ENCODE measurements around the gene ADCY9. TPM values are rescaled to one million over a fixed set of nuclear protein-coding genes. Genes with fewer than 3 reads are reported as not detected.

ADCY9 gene
- total RNA-seq, 1 experiment from 2014 or later = 7.0 TPM

- no peak for TF ChIP-seq EZH2 (IDR thresholded peaks at IDR 0.05; ENCODE audit: borderline replicate concordance, low read depth, low read length, poor library complexity, severe bottlenecking)
- no peak for TF ChIP-seq CTCF (conservative IDR thresholded peaks at IDR 0.05; ENCODE audit: low read depth, low read length)
- no peaks in the 10 kb centered on the region for H3K4me1 ChIP-seq (ENCODE audit: insufficient read depth, low read length, poor library complexity, severe bottlenecking)
- POLR2A ChIA-PET (ENCODE audit: low non-redundant PET) = no interaction called here
- H3K9me3 ChIP-seq (ENCODE audit: low read depth, low read length, poor library complexity, severe bottlenecking) = no peaks in the 10 kb centered on the region
- H3K4me3 ChIP-seq (ENCODE audit: low read depth, low read length, poor library complexity, severe bottlenecking) = peak overlapping the region; percentile 47
- no peaks in the 10 kb centered on the region for H3K36me3 ChIP-seq (ENCODE audit: insufficient read depth, low read length, poor library complexity, severe bottlenecking)
- CTCF ChIA-PET = interaction anchor here (0.5 to 1.3 kb wide), 4 partner anchors 25 to 344 kb away, joined by 4 to 15 read pairs (median 5); no protein-coding TSS in a partner anchor
- no peak for DNase-seq (ENCODE audit: low spot score)
- intact Hi-C loops (cut with micrococcal nuclease; ENCODE audit: unreplicated experiment) = loop anchor here (5.0 kb wide), 1 partner anchor 314 kb away; no protein-coding TSS in a partner anchor
- no peaks in the 10 kb centered on the region for H3K27me3 ChIP-seq (replicated peaks; ENCODE audit: insufficient read depth, low read depth, low read length, poor library complexity)
- H3K27ac ChIP-seq (ENCODE audit: low read depth, low read length, poor library complexity, severe bottlenecking) = no peak overlapping the region
- no TSS peak for BruUV-seq (replicated peaks)
Observed at GRCh38 chr16:3938471-3938842, 177.8 kb downstream of the ADCY9 start.

GRCh38 chr16:3937066-3937875 lies 179.0 kb downstream of the ADCY9 start:
- Histone ChIP-seq H3K4me3 (ENCODE audit: low read depth, low read length, poor library complexity, severe bottlenecking) (no peak overlapping the region), H3K36me3 (ENCODE audit: insufficient read depth, low read length, poor library complexity, severe bottlenecking) (no peaks in the 10 kb centered on the region), H3K27me3 (replicated peaks; ENCODE audit: insufficient read depth, low read depth, low read length, poor library complexity) (no peaks in the 10 kb centered on the region), H3K9me3 (ENCODE audit: low read depth, low read length, poor library complexity, severe bottlenecking) (no peaks in the 10 kb centered on the region), H3K27ac (ENCODE audit: low read depth, low read length, poor library complexity, severe bottlenecking) (no peak overlapping the region), H3K4me1 (ENCODE audit: insufficient read depth, low read length, poor library complexity, severe bottlenecking) (no peaks in the 10 kb centered on the region)
- no TSS peak for BruUV-seq (replicated peaks)
- TF ChIP-seq CTCF (conservative IDR thresholded peaks at IDR 0.05; ENCODE audit: low read depth, low read length) = no peak
- no peak for TF ChIP-seq EZH2 (IDR thresholded peaks at IDR 0.05; ENCODE audit: borderline replicate concordance, low read depth, low read length, poor library complexity, severe bottlenecking)
- intact Hi-C loops (cut with micrococcal nuclease; ENCODE audit: unreplicated experiment) = loop anchor here (5.0 kb wide), 1 partner anchor 315 kb away; no protein-coding TSS in a partner anchor
- POLR2A ChIA-PET (ENCODE audit: low non-redundant PET) = interaction anchor here (0.6 to 0.8 kb wide), 3 partner anchors 13 to 857 kb away, joined by 3 to 14 read pairs (median 6); no protein-coding TSS in a partner anchor
- CTCF ChIA-PET = interaction anchor here (0.7 kb wide), 1 partner anchor 74 kb away, joined by 7 read pairs; no protein-coding TSS in a partner anchor
- DNase-seq (ENCODE audit: low spot score) = no peak

GRCh38 chr16:3935921-3936320 lies 180.3 kb downstream of the ADCY9 start:
- Histone ChIP-seq H3K27ac (ENCODE audit: low read depth, low read length, poor library complexity, severe bottlenecking) (no peak overlapping the region), H3K9me3 (ENCODE audit: low read depth, low read length, poor library complexity, severe bottlenecking) (no peaks in the 10 kb centered on the region), H3K27me3 (replicated peaks; ENCODE audit: insufficient read depth, low read depth, low read length, poor library complexity) (no peaks in the 10 kb centered on the region), H3K4me3 (ENCODE audit: low read depth, low read length, poor library complexity, severe bottlenecking) (no peak overlapping the region), H3K4me1 (ENCODE audit: insufficient read depth, low read length, poor library complexity, severe bottlenecking) (no peaks in the 10 kb centered on the region), H3K36me3 (ENCODE audit: insufficient read depth, low read length, poor library complexity, severe bottlenecking) (no peaks in the 10 kb centered on the region)
- POLR2A ChIA-PET (ENCODE audit: low non-redundant PET) = no interaction called here
- no TSS peak for BruUV-seq (replicated peaks)
- intact Hi-C loops (cut with micrococcal nuclease; ENCODE audit: unreplicated experiment) = loop anchor here (5.0 kb wide), 1 partner anchor 316 kb away; no protein-coding TSS in a partner anchor
- DNase-seq (ENCODE audit: low spot score) = no peak
- CTCF ChIA-PET = no interaction called here
- no peak for TF ChIP-seq EZH2 (IDR thresholded peaks at IDR 0.05; ENCODE audit: borderline replicate concordance, low read depth, low read length, poor library complexity, severe bottlenecking)
- TF ChIP-seq CTCF (conservative IDR thresholded peaks at IDR 0.05; ENCODE audit: low read depth, low read length) = no peak

Measured in A673 (cell line).